HG03432 (cell line): Measurements from ENCODE around the gene TAC3.
A peak's percentile ranks its signal among the peaks of the same experiment; 100 is the strongest.
"Not testable (repeated sequence)": the region's sequence is repeated elsewhere in the genome, so short reads cannot be mapped to it uniquely, and the experiment has no call there.

Experiments
- ATAC-seq: cut with Tn5 transposase; IDR thresholded peaks from one replicate; pipeline ENCODE4 v1.9.1; 2021; ENCODE audit warnings: mild to moderate bottlenecking, moderate library complexity; ENCODE audit not compliant: unreplicated experiment

TAC3 gene

DNA sequence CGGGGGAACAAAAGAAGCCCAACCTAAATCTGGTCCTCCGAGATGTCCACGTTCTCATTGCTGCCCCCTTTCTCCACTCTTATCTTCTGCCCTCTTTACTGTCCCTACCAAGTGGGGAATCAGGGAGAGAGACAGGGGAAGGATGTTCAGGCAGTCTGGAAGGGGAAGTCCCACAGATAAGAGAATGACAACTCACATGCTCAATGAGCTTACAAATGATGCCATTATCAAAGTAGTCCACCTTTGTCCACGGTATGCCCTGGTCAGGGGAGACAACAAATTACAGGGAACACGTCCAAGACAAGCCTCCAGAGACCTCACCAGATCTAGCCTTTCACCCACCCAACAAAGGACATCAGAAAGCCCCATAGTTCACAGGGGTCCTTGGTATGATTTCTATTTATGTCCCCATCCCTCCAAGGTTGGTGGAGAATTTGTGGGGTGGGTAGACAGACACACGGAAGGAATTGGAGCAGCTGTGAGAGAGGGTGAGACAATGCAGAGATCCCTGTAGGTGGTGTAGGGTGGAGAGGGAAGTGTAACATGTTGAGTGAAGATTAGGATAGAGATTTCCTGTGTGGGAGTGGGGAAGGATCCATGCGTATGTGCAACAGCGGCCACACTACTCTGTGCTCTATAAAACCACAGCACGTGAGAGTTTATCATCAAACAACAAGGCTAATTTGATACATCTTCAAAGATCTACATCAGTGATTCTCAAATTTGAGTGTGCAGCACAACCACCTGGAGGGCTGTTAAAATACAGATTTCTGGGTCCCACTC is 22.9 kb upstream of the TAC3 start:
- no peak for ATAC-seq

DNA sequence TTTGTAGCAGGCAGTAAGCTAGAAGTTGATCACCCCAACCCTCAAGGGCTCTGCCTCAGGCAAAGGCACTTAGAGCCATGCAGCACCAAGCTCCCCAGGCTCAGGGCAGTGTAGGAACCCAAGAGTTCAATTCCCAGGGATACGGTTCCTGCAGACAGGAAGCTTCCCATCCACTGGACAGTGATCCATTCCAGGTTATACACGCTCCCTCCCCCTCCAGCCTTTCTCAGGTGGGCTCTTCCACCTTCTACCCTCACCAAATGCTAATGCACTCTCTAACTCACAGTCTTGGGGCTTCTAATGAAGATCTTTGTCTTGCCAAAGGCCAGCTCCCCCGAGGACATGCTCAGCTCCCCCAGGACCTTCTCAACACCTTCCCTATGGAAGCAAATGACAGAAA is 20.9 kb upstream of the TAC3 start:
- ATAC-seq = no peak

DNA sequence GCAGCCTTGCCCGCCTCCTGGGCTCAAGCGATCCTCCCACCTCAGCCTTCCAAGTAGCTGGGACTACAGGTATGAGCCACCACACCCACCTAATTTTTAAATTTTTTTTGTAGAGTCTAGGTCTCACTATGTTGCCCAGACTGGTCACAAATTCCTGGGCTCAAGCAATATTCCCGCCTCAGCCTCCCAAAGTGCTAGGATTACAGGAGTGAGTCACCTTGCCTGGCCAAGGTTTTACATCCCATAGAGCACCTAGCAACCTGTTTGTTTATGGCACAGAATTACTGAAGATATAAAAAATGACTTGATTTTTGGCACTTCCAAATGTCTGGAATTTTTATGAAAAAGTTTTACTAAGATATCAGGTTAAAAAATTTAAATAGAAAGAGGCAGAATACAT is 17.1 kb upstream of the TAC3 start:
- ATAC-seq = no peak

DNA sequence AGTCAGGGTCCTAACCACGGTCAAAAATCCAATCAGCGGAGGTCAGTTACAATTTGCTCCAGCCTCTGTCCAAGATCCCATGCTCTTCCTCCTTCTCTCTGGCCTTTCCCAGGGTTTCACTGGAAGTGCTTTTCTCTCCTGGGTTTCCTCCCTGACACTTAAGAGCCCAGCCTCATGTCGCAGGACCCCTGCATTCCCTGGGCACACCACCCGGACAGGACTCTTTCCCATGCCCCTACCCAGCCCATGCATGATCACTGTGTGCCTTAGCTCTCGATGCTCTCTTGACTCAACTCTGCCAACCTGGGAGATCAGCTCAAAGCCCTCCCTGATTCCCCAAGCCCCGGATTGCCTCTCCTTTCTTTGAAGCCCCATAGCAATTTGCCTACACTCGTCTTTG is 15.5 kb upstream of the TAC3 start:
- no peak for ATAC-seq

DNA sequence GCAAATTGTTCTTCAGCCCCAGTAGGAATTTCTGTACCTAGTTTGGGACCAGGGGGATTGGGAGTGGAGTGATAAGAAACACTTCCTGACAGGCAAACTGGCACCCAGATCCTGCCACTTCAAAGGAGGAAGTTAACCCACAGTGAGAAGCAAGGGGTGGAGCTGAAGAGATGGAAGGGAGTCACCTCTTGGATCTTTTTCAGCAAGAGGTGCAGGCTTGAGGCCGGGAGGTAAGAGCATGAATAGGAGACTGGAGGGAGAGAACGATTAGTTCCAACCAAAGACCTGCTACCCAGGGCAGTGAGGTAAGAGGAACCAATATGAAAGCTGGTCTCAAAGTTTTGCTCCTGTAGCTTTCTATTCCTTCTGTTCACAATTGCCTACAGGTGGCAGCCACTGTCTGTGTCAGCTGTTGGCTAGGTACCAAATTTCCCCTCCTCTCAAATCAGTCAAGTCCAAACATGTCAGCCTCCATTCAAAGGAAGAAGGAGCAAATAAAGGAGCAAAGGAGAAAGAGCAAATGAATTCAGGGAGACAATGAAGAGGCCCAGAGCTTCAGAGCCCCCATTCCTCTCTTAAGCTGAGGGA is 14.9 kb upstream of the TAC3 start:
- ATAC-seq = no peak

DNA sequence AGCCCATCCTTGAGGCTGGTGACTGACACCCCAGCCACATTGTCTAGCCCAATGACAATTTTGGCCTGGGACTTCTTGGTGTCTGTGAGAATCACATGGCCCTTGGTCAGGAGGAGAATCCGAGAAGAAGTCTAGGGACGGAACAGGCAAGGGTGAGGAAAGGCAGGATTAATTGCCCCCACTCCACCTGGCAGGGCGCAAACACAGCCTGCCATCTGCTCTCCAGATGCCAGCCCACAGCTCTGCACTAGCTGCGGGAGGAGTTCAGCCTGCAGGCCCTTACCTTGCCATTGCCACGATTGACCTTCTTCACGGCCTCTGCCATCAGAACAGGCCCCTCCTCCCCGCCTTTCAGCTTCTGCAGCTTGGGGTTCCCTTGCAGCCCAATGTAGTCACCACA is 13.1 kb upstream of the TAC3 start:
- ATAC-seq = no peak

DNA sequence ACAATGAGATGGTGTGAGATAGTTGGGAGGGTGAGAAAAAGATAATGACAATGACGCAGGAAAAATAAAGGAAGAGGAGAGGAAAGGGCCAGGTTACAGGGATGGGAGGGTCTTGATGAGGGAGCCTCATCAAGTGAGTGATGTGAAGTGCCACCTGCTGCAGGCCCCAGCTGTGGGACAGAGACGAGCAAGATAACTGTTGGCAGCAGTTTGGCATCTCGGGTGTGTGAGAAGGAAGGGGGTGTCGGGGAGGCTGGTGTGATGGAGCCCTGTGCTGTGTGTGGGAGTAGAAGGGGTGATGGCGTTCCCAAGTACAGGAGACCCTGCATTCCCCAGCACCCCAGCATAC is 11.4 kb upstream of the TAC3 start:
- no peak for ATAC-seq

DNA sequence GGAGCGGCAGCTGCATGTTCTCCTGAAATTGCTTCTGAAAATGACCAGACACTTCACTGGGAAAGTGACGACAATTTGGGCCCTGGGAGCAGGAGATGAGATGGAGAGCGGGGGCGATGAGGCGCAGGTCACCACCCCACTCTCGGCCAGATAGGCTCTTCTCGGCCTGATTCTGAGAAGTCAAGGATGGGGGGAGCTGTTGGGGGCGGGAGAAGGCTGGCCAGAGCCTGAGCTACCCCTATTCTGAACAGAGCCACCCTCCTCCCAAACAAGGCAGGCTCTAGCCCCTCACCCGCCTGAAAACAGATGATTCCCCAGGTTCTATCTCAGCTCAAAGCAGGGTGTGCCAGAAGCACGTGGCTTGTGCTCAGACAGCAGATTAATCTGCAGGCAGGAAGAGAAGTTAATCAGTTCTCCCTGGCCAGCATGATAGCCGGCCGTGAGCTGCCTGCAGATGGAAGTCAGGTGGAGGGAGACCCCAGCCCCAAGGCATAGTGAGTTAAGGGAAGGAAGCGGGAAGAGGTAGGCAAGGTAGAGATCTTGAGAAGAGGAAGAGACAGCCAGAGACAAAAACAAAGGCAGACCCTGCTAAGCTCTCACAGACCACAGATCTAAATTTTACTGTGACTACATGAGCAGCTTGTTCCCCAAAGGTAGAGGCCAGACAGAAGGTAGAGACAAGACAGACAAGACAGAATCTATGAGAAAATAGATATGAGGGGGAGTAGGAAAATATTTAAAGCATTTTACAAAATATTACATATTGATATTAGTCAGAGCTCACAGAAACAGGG is 10.9 kb upstream of the TAC3 start:
- no peak for ATAC-seq

DNA sequence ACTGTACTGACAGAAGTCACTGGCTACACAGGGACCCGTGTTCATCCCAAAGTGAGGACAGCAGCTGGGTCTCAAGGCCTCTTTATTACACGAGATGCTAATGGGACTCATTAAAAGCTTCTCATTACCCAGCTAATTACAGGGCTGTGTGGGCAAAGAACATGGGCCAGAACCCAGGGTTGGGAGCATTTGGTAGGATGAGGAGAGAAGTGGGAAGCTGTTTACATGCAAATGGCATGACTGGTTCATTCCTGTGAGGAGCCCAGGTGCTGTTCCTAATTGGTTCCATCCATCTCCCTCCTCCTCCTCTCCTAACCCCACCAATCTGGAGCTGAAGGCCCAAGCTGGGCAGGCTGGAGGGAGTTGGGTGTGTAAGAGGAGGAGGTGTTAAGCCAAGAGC is 8.9 kb upstream of the TAC3 start:
- no peak for ATAC-seq

DNA sequence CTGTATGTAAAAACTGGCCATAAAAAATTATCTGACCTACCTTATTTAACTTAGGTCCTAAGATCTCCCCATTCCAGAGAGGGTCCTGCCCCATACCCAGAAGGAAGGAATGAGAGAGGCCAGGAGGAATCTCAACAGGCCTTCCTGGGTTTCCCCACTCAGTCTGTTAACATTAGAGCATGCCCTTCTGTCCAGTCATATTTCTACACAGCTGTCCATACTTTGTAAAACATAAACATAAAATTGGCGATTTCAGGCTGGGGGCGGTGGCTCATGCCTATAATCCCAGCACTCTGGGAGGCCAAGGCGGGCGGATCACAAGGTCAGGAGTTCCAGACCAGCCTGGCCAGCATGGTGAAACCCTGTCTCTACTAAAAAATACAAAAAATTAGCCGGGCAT is 6.0 kb upstream of the TAC3 start:
- ATAC-seq = not testable (repeated sequence)

DNA sequence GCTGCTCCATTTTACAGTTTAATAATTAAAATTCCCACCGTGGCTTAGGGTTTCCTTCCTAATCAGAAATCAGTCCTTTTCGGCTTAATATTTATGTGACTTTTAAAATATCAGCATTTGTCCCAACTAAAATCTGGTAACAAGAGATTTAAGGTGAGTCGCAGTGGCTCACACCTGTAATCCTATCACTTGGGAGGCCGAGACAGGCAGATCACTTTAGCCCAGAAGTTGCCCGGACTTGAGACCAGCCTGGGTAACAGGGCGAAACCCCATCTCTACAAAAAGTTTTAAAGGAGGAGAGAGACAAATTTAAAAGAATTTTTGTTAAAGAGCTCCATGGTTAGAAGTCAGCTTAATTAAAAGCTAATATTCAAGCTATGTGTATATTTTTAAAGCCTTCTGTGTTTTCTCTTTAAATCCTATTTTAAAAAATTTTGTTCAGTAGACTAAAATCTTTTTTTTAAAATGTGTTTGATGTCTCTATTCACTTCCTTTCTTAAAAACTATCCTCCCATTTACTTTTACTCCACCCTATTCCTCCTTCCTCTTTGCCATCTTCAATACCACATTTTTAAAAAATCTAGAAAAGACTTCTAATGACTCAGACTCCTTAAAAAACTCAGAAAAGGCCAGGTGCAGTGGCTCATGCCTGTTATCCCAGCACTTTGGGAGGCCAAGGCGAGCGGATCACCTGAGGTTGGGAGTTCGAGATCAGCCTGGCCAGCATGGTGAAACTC is 3.8 kb upstream of the TAC3 start:
- no peak for ATAC-seq

DNA sequence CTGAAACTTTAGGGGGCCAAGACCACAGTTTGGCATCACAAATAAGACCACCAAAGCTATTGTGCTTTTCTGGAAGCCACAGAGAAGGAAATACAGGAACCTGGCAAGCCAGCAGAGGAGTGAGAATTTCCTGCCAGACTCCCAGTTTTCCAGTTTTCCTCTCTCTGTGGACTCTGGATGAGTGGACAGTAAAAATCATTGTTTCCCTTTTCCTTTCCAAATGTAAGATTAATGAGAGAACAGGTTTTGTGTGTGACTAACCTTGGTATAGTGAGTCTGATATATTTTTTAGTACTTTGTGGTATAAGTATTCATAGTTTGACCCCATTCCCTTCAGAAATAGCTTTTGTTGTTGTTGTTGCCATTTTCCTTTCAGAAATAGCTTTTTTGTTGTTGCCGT is 2.6 kb upstream of the TAC3 start:
- no peak for ATAC-seq

DNA sequence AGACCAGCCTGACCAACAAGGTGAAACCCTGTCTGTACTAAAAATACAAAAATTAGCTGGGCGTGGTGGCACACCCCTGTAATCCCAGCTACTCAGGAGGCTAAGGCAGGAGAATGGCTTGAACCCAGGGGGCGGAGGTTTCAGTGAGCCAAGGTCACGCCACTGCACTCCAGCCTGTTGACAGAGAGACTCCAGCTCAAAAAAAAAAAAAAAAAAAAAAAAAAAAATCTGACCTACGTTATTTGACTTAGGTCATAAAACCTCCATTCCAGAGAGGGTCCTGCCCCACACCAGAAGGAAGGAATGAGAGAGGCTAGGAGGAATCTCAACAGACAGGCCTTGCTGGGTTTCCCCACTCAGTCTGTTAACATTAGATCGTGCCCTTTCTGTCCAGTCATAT is 2.0 kb upstream of the TAC3 start:
- not testable (repeated sequence) for ATAC-seq

DNA sequence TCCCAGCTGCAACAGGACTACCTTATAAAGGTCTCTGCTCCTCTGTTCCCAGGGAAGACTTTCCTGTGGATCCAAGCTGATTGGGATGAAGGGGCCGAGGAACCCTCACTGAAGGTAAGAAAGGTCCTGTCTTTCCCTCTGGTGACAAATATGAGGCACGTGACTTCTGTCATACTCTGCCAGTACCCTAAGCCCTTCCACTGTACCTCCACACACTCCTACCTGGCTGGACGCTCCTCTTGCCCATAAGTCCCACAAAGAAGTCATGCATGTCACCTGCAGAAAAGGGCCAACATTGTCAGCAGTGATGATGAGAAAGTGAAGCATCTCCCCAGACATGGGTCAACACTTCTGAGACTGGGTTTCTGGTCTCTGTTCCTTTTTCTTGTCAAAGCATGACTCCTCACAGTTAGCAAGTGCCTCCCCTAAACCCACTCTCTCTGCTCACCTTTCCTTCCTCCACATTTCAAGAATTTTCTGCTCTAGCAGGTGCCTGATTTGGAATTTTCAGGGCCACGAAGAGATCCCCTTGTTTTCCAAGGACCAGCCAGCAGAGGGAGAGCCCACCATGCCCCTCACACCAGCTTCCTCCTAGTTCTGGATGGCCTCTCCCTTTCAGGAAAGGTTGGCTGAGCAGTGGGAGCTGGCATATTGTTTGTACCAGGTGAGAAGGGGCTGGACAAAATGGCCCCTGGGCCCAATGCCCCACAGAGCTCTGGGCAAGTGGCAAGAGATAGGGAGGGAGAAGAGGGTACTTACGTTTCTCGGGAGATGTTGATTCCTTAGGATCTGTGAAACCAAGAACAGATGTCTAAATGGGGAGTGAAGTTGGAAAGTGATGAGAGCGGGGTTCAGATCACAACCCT is 3.5 kb downstream of the TAC3 start:
- peak; percentile 70 for ATAC-seq

DNA sequence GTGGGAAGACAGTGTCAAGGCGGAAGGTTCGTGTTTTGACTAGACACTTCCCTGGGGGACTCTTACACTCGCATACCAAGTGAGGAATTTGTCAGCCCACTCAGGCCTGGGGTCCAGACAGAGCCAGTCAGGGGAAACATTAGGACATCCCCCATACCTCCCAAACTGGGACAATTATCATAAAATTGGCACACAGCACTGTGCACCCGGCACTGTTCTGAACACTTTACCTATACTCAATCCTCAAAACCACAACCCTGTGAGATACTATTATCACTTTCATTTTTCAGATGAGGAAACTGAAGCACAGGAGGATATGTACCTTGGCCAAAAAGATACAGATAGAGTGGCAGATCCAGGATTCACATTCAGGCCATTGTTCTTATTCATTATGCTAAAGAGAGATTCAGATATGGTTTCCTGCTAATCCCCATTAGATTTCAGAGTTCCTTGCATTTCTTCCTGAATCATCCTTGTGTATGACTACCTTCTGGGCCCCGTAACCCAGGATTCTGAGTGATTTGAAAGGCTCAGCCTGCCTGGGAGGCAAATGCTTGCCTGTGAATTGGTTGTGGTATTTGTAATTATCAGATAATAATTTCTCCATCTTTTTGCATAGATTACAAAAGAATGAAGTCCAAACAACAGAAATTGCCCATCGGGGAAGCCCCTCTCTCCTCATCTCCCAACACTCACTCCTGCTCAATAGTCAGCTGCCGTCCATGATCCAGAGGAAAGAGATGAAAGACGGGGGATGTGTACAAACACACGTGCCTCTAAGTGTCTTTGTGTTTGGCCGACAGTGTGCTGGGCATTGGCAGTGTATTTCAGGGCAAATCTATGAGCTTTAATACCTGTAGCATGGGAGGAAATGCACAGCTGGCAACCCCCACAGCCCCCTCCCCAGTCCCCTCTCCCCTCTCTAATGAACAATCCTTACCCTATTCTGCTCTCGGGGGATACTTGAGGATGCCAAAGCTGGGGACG is 4.6 kb downstream of the TAC3 start:
- no peak for ATAC-seq

DNA sequence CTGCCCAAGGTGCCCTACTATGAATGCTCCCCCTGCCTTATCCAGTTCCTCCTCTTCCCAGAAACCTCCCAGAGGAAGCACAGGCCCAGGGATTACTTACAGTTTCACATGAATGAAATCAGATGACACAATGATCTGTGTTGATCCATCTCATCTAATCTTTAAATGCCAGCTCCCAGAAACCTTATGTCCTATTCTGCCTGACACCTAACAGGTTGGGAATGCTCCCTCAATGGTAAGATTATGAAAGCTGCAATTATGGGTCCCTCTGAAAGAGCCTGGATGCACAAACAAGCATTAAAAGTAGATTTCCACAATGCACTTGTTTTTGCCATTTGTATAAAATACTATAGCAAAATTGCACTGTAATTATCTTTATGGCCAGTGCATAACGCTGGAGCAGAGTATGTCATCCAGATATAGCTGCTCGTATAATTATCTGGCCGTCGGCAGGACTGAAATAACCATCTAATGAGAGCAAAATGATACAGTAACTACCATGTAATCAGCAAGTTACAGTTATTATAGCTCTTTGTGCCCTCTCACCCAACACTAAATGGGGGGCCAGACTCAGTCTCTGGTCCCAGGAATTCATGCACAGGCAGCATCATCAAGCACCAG is 5.6 kb downstream of the TAC3 start:
- ATAC-seq = no peak

DNA sequence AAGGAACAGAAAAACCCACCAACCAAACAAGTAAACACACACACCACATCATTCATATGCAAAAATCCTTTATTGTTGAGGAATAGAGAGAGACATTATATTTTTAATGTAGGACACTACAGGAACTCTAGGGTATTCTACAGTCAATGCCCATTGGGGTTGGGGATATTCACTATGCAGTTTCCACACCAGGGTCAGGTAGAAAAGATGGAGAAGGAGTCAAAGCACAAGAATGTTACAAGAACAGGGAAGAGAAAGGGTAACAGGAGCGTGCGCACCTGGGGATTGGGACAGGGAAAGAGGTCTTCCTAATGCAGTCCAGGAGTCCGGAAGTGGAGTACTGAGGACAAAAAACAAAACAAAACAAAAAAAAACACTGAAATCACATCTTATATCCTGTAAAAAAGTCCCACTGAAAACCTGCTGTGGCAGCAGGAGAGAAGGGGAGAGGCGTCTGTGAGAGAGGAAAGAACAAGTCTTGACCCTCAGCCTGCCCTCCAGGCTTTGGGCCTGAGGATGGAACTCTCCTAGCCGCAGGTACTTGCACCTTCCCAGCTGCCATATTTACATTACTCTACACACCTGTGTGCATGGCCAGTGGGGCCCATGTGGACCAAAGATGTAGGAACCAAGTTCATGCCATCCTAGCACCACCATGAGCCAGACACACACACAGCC is 6.2 kb downstream of the TAC3 start:
- ATAC-seq = no peak

DNA sequence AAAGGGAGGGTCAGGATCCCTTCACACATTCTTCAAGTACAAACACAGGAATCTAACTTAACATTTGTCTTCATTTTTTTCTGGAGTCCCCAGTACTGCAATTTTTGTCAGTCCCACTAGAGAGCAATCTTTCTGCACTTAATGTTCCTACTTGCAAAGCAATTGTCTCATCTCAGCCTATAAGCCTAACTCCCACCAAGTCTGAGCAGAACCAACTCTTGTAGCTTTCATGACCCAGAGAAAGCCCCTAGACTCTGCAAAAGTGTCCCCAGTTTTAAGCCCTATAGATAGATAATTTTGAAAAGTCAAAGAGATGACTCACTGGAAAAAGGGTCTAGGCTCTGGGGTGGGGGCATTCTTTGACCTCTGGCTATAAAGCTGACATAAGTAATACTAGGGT is 8.2 kb downstream of the TAC3 start:
- no peak for ATAC-seq
